Common myeloid progenitor, CD34-positive (primary cell): Measurements from ENCODE around the gene GRB2.

Experiments
- CTCF ChIA-PET: fragments of 350-600 bp; sonication (Branson Sonifier 250); formaldehyde crosslinking; loops from one replicate; lab custom pipeline; 2021; ENCODE audit warnings: antibody characterized with exemption; lab: Charles Lee
- POLR2A ChIA-PET: fragments of 350-600 bp; sonication (Branson Sonifier 250); formaldehyde crosslinking; loops from one replicate; lab custom pipeline; 2021; ENCODE audit warnings: antibody characterized with exemption; lab: Charles Lee
- DNase-seq, 3 donors: peaks; one replicate each; pipeline versions ENCODE4 v3.0.0 to v3.0.0-alpha.2; 2013
- H3K27ac ChIP-seq, 2 experiments: 1 replicate in 1 of 2; 2 replicates in 1 of 2; pipeline ENCODE4 v1.7.0; 2013; ENCODE audit warnings: inconsistent platforms in 2 of 2, low read length in 2 of 2, mild to moderate bottlenecking in 2 of 2, low read depth in 1 of 2, moderate library complexity in 1 of 2; ENCODE audit not compliant: severe bottlenecking in 2 of 2, insufficient read depth in 1 of 2, poor library complexity in 1 of 2
- H3K27me3 ChIP-seq, 5 experiments: replicated peaks in 2 of 5; 1 replicate in 3 of 5; 2 replicates in 2 of 5; pipeline versions ENCODE4 v1.6.1 to v1.7.0; 2013; ENCODE audit warnings: low read length in 4 of 5, mild to moderate bottlenecking in 2 of 5, moderate library complexity in 2 of 5, inconsistent platforms in 1 of 5; ENCODE audit not compliant: insufficient read depth in 5 of 5, control insufficient read depth in 4 of 5
- H3K36me3 ChIP-seq, 4 experiments: 1 replicate in 2 of 4; 2 replicates in 2 of 4; pipeline versions ENCODE4 v1.6.1 to v1.7.0; 2013; ENCODE audit warnings: low read length in 3 of 4, control low read depth in 1 of 4, mild to moderate bottlenecking in 1 of 4; ENCODE audit not compliant: control insufficient read depth in 4 of 4, insufficient read depth in 4 of 4
- H3K4me1 ChIP-seq, 4 experiments: 1 replicate in 3 of 4; 2 replicates in 1 of 4; pipeline versions ENCODE4 v1.6.1 to v1.7.1; 2013; ENCODE audit warnings: low read length in 3 of 4, mild to moderate bottlenecking in 3 of 4, control low read depth in 1 of 4, inconsistent platforms in 1 of 4, moderate library complexity in 1 of 4; ENCODE audit not compliant: control insufficient read depth in 4 of 4, insufficient read depth in 4 of 4; ENCODE audit errors: control extremely low read depth in 1 of 4
- H3K4me3 ChIP-seq, 7 experiments: 1 replicate in 4 of 7; 2 replicates in 3 of 7; pipeline versions ENCODE4 v1.5.1 to v1.7.0; 2013; ENCODE audit warnings: mild to moderate bottlenecking in 7 of 7, low read length in 6 of 7, moderate library complexity in 6 of 7, inconsistent platforms in 2 of 7, low read depth in 2 of 7, control low read depth in 1 of 7; ENCODE audit not compliant: insufficient read depth in 4 of 7, control insufficient read depth in 1 of 7; ENCODE audit errors: extremely low read depth in 1 of 7
- H3K9me3 ChIP-seq, 5 experiments: 1 replicate in 4 of 5; 2 replicates in 1 of 5; pipeline versions ENCODE4 v1.6.1 to v1.7.1; 2013; ENCODE audit warnings: low read length in 4 of 5, mild to moderate bottlenecking in 2 of 5, inconsistent platforms in 1 of 5, low read depth in 1 of 5, moderate library complexity in 1 of 5; ENCODE audit not compliant: control insufficient read depth in 4 of 5, insufficient read depth in 2 of 5; ENCODE audit errors: control extremely low read depth in 1 of 5
- WGBS: methylation state at CpG from one replicate; pipeline ENCODE4 v1.1.5; 2013; ENCODE audit not compliant: insufficient coverage; 5-methylcytosine and 5-hydroxymethylcytosine counted together

GRB2 gene

GRCh38 chr17:75414488-75414887, 9.0 kb upstream of the GRB2 start:
- CTCF ChIA-PET = interaction anchor here (0.8 to 4.6 kb wide), 6 partner anchors 9 to 144 kb away, joined by 3 to 30 read pairs (median 12); partner anchors contain the start of genes LLGL2 and MIF4GD
- WGBS = 92% methylated on average over 1 of the region's 1 CpG
- peaks cover 3 to 34% (median 28%) of the 10 kb centered on the region in 4 experiments for H3K4me1 ChIP-seq
- H3K27ac ChIP-seq = no peak overlapping the region
- DNase-seq = no peak
- no peaks in the 10 kb centered on the region for H3K36me3 ChIP-seq
- no peak overlapping the region for H3K4me3 ChIP-seq
- POLR2A ChIA-PET = no interaction called here
- no peaks in the 10 kb centered on the region for H3K9me3 ChIP-seq
- H3K27me3 ChIP-seq = no peaks in the 10 kb centered on the region

GRCh38 chr17:75412455-75413317, 7.2 kb upstream of the GRB2 start:
- POLR2A ChIA-PET = interaction anchor here (0.7 to 1.1 kb wide), 2 partner anchors 87 to 90 kb away, joined by 3 to 4 read pairs; no protein-coding TSS in a partner anchor

GRCh38 chr17:75411328-75412067, 6.0 kb upstream of the GRB2 start:
- Histone ChIP-seq H3K4me3 (peak overlapping the region in 2 of 7 experiments; percentile 29 to 63), H3K27ac (peak overlapping the region in 1 of 2 experiments; percentile 60), H3K4me1 (peaks cover 6 to 43% (median 31%) of the 10 kb centered on the region in 4 experiments), H3K9me3 (no peaks in the 10 kb centered on the region), H3K27me3 (no peaks in the 10 kb centered on the region), H3K36me3 (no peaks in the 10 kb centered on the region)
- peak; percentile 77 to 95 (median 89) for DNase-seq
- WGBS = 50% methylated on average over 1 of the region's 5 CpGs
- ChIA-PET POLR2A (interaction anchor here (0.6 to 0.7 kb wide), 2 partner anchors 59 to 86 kb away, joined by 3 to 4 read pairs; no protein-coding TSS in a partner anchor), CTCF (interaction anchor here (1.0 to 4.6 kb wide), 15 partner anchors 11 to 176 kb away, joined by 3 to 30 read pairs (median 5); partner anchors contain the start of gene MIF4GD)

More at GRCh38 chr17:75412455-75413317, 7.2 kb upstream of the GRB2 start:
- Histone ChIP-seq H3K36me3 (no peaks in the 10 kb centered on the region), H3K4me3 (peak overlapping the region in 3 of 7 experiments; percentile 30 to 63 (median 32)), H3K27me3 (no peaks in the 10 kb centered on the region), H3K27ac (no peak overlapping the region), H3K9me3 (no peaks in the 10 kb centered on the region), H3K4me1 (peaks cover 3 to 38% (median 28%) of the 10 kb centered on the region in 4 experiments)
- DNase-seq = peak; percentile 83 to 93 (median 88)
- CTCF ChIA-PET = interaction anchor here (0.6 to 4.6 kb wide), 24 partner anchors 10 to 237 kb away, joined by 3 to 30 read pairs (median 4); partner anchors contain the start of genes MIF4GD, SLC25A19, TMEM94 and TSEN54
- WGBS = 3% methylated on average over 6 of the region's 8 CpGs

DNA sequence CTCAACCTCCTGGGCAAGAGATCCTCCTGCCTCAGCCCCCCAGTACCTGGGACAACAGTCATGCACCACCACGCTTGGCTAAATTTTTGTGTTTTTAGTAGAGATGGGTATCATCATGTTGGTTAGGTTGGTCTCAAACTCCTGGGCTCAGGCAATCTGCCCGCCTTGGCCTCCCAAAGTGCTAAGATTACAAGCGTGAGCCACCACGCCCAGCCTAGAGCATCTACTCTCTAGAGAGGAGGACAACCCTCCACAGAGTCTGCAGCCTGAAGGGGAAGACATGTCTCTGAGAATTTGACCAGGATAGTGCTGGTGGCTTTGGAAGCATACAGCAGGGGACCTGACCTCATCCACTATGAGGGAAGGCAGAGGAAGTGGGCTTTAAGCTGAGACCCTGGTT, 4.7 kb upstream of the GRB2 start:
- Histone ChIP-seq H3K27me3 (no peaks in the 10 kb centered on the region), H3K27ac (no peak overlapping the region), H3K36me3 (no peaks in the 10 kb centered on the region), H3K4me1 (peaks cover 11 to 50% (median 39%) of the 10 kb centered on the region in 4 experiments), H3K4me3 (no peak overlapping the region), H3K9me3 (no peaks in the 10 kb centered on the region)
- no CpG with 5 or more reads among the region's 4 CpGs for WGBS
- DNase-seq = no peak
- POLR2A ChIA-PET = interaction anchor here (0.8 kb wide), 1 partner anchor 149 kb away, joined by 4 read pairs; the partner anchor contains the start of gene GGA3
- CTCF ChIA-PET = interaction anchor here (0.7 to 6.0 kb wide), 7 partner anchors 16 to 148 kb away, joined by 3 to 26 read pairs (median 3); partner anchors contain the start of gene MIF4GD

GRCh38 chr17:75407655-75408352, 2.3 kb upstream of the GRB2 start:
- no peaks in the 10 kb centered on the region for H3K9me3 ChIP-seq
- H3K27ac ChIP-seq = no peak overlapping the region
- peaks cover 11 to 57% (median 45%) of the 10 kb centered on the region in 4 experiments for H3K4me1 ChIP-seq
- H3K4me3 ChIP-seq = no peak overlapping the region
- WGBS = 100% methylated on average over 1 of the region's 2 CpGs
- DNase-seq = no peak
- CTCF ChIA-PET = interaction anchor here (1.2 to 6.0 kb wide), 3 partner anchors 29 to 86 kb away, joined by 3 to 26 read pairs (median 12); no protein-coding TSS in a partner anchor
- POLR2A ChIA-PET = no interaction called here
- no peaks in the 10 kb centered on the region for H3K36me3 ChIP-seq
- no peaks in the 10 kb centered on the region for H3K27me3 ChIP-seq

- DNase-seq = peak in 2 of 3 donors; percentile 21 to 23
These were observed 741 bp upstream of the GRB2 start for GRCh38 chr17:75406222-75406615.

More at GRCh38 chr17:75406222-75406615, 741 bp upstream of the GRB2 start:
- no peaks in the 10 kb centered on the region for H3K27me3 ChIP-seq
- ChIA-PET CTCF (interaction anchor here (0.8 to 6.0 kb wide), 10 partner anchors 13 to 166 kb away, joined by 3 to 26 read pairs (median 3); partner anchors contain the start of gene MRPS7), POLR2A (interaction anchor here (0.7 to 1.0 kb wide), 4 partner anchors 12 to 135 kb away, joined by 3 to 4 read pairs (median 4); partner anchors contain the start of genes MIF4GD and TSEN54)
- WGBS = 29% methylated on average over 4 of the region's 9 CpGs
- H3K9me3 ChIP-seq = no peaks in the 10 kb centered on the region
- peaks cover 18 to 58% (median 40%) of the 10 kb centered on the region in 4 experiments for H3K4me1 ChIP-seq
- peak overlapping the region in 6 of 7 experiments; percentile 71 to 100 (median 94) for H3K4me3 ChIP-seq
- no peaks in the 10 kb centered on the region for H3K36me3 ChIP-seq
- H3K27ac ChIP-seq = peak overlapping the region in 1 of 2 experiments; percentile 59
